Activated CD4-positive, alpha-beta T cell treated with anti-CD3 and anti-CD28 coated beads, Interleukin-2, amount 50 U/mL, for 16 hours (primary cell): ENCODE data around the gene MINDY4.

Experiments used
- DNase-seq: peaks from one replicate; pipeline ENCODE4 v3.0.0-alpha.2; 2020

MINDY4 gene

GRCh38 chr7:30771174-30771879, at the start of gene MINDY4:
TSS of gene MINDY4 (plus strand) at chr7:30771417. CDS start at chr7:30771494, 77 bp downstream.
- peak; percentile 78 for DNase-seq

GRCh38 chr7:30722187-30722586, 49.0 kb upstream of the MINDY4 start:
- DNase-seq: no peak

- no peak for DNase-seq
These were observed 48.5 kb upstream of the MINDY4 start for GRCh38 chr7:30722671-30723070.

- DNase-seq: no peak
These were observed 47.4 kb upstream of the MINDY4 start for GRCh38 chr7:30723776-30724175.

- no peak for DNase-seq
These were observed 44.8 kb upstream of the MINDY4 start for GRCh38 chr7:30726296-30727006.

- DNase-seq: peak; percentile 28
These were observed 43.9 kb upstream of the MINDY4 start for GRCh38 chr7:30727061-30727945.

GRCh38 chr7:30728591-30729100, 42.6 kb upstream of the MINDY4 start:
- no peak for DNase-seq

GRCh38 chr7:30729642-30730041, 41.6 kb upstream of the MINDY4 start:
- no peak for DNase-seq

GRCh38 chr7:30730097-30730496, 41.1 kb upstream of the MINDY4 start:
- no peak for DNase-seq

- DNase-seq: no peak
These were observed 40.2 kb upstream of the MINDY4 start for GRCh38 chr7:30730996-30731395.

GRCh38 chr7:30731581-30731980, 39.6 kb upstream of the MINDY4 start:
- no peak for DNase-seq

GRCh38 chr7:30732606-30733005, 38.6 kb upstream of the MINDY4 start:
- DNase-seq: no peak

GRCh38 chr7:30733216-30733615, 38.0 kb upstream of the MINDY4 start:
- DNase-seq: no peak

GRCh38 chr7:30733691-30734090, 37.5 kb upstream of the MINDY4 start:
- DNase-seq: no peak

GRCh38 chr7:30734497-30734896, 36.7 kb upstream of the MINDY4 start:
- no peak for DNase-seq

- no peak for DNase-seq
These were observed 35.6 kb upstream of the MINDY4 start for GRCh38 chr7:30735631-30736030.

- no peak for DNase-seq
These were observed 34.9 kb upstream of the MINDY4 start for GRCh38 chr7:30736291-30736690.

- no peak for DNase-seq
These were observed 32.9 kb upstream of the MINDY4 start for GRCh38 chr7:30738026-30738915.

GRCh38 chr7:30739691-30740090, 31.5 kb upstream of the MINDY4 start:
- no peak for DNase-seq

- peak; percentile 66 for DNase-seq
These were observed 30.6 kb upstream of the MINDY4 start for GRCh38 chr7:30740417-30741181.

GRCh38 chr7:30741289-30741688, 29.9 kb upstream of the MINDY4 start:
- no peak for DNase-seq
